GM18907 (cell line): ENCODE measurements around the gene SMIM10L1.

Experiments used
- ATAC-seq: cut with Tn5 transposase; IDR thresholded peaks from one replicate; pipeline ENCODE4 v1.9.1; 2021; ENCODE audit warnings: mild to moderate bottlenecking, moderate library complexity; ENCODE audit not compliant: unreplicated experiment

SMIM10L1 gene

DNA sequence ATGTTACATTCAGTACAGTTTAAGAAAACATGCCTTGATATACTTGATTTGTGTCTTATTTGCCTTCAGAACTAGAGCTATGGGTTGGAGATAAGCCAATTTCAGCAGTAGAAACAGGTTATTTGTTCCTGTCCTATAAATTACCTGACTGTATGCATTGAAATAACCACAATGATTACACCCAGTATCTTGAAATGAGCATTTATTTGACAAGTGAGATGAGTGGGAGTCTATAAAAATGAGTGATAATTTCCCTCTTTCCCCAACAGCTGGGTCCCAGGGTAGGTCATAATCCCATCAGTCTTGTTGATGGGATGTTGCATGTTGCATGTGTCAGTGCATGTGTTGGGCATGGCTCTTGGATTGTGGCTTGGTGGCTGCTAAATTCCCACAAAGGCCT is 12.0 kb downstream of the SMIM10L1 start:
- ATAC-seq, result no peak

- ATAC-seq, result no peak
Observed at GRCh38 chr12:11186837-11187236, 15.8 kb downstream of the SMIM10L1 start, which contains the start of gene TAS2R42. TSS of gene TAS2R42 (minus strand) at chr12:11186937. CDS start at chr12:11186937, 0 bp downstream.

DNA sequence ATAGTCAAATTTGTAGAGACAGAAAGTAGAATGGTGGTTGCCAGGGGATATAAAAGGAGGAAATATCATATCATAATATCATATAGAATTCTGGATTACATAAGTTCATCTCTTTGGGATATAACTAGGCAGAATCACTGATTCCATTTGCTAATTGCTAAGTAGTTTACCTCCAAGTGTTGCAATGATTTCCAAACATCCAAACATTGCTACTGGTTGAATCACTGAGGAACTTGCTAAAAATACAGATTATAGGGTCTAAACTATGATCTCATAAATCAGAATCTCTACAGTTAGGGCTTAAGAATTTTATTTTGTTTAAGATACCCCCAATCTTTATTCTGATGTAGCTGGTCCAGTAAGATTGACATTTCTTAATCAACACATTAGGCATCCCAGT is 31.8 kb downstream of the SMIM10L1 start:
- ATAC-seq, result no peak

DNA sequence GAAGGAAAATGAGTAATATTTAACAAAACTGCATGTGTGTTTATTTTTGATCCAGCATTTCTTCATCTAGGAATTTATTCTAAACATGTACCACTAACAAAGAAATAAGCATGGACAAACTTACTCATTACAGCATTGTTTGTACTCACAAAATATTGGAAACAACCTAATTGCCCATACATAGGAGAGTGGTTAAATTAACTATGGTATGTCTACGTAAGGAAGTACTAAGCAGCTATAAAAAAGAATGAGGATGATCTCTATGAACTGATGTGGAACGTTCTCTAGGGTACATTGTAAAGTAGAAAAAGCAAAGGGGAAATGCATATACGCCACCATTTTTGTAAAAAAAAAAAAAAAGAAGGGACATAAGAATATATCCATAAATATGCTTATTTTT is 33.2 kb downstream of the SMIM10L1 start:
- no peak for ATAC-seq

GRCh38 chr12:11209113-11209512 is 38.1 kb downstream of the SMIM10L1 start:
- ATAC-seq, result no peak
